Testis (tissue), 2 donors: Measurements from ENCODE around the gene BBX.

Source experiments
- POLR2A ChIP-seq: fragments of 450-650 bp; IDR thresholded peaks from one replicate; pipeline ENCODE4 v1.6.1; 2017; ENCODE audit warnings: antibody characterized with exemption, mild to moderate bottlenecking, moderate library complexity
- TF ChIP-seq, protein P1 (sequence below), 3 experiments: fragments of 450-650 bp in 2 of 3; fragments of 200-600 bp in 1 of 3; sonication (generic) in 1 of 3; IDR thresholded peaks; one replicate each; pipeline ENCODE4 v1.5.1; 2016 to 2019; ENCODE audit warnings: antibody characterized with exemption in 3 of 3, mild to moderate bottlenecking in 2 of 3, moderate library complexity in 1 of 3

DNA sequence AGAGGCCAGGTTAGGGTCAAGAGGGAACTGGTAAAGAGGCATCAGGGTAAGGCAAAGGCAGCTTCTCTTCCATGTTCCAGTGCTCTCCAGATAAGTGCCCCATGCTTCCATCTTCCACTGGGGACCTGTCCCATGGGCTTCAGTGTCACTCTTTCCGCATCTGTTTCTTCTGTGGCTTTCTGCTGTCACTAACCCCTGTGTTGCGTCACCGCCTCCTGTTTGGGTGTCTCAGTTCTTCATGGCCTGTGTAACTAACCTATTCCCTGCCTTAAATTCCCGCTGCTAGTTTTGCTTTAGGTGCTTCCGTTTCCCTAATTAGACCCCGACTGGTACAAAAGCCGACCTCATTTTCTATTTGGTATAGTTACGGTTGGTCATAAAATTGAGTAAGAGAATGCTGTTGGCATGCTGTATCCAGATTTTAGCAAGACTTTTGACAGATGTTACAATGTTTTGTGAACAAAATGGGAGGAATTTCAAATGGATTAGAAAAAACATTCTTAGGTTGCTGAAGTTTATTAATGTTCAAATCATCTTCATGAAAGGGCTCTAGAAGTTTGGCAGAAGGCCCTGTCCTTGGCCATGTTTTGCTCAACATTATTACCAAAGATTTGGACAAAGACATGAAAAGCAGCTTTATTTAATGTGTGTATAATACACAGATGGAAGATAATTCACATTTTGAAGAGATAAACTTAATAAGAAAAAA, 245.3 kb downstream of the BBX start:
- no peak for TF ChIP-seq POLR2A
- TF ChIP-seq, protein P1, sequence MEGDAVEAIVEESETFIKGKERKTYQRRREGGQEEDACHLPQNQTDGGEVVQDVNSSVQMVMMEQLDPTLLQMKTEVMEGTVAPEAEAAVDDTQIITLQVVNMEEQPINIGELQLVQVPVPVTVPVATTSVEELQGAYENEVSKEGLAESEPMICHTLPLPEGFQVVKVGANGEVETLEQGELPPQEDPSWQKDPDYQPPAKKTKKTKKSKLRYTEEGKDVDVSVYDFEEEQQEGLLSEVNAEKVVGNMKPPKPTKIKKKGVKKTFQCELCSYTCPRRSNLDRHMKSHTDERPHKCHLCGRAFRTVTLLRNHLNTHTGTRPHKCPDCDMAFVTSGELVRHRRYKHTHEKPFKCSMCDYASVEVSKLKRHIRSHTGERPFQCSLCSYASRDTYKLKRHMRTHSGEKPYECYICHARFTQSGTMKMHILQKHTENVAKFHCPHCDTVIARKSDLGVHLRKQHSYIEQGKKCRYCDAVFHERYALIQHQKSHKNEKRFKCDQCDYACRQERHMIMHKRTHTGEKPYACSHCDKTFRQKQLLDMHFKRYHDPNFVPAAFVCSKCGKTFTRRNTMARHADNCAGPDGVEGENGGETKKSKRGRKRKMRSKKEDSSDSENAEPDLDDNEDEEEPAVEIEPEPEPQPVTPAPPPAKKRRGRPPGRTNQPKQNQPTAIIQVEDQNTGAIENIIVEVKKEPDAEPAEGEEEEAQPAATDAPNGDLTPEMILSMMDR (IDR thresholded peaks at IDR 0.05): no peak
